22Rv1 (cell line): ENCODE results near the gene ARHGAP45.

Experiments
- ZFX ChIP-seq: fragments of 450-650 bp; IDR thresholded peaks from 2 replicates; pipeline ENCODE4 v1.6.1; 2017; ENCODE audit warnings: antibody characterized with exemption, borderline replicate concordance
- TF ChIP-seq, protein P1 (sequence below): fragments of 450-650 bp; IDR thresholded peaks from 2 replicates; pipeline ENCODE4 v1.5.1; 2017; ENCODE audit warnings: mild to moderate bottlenecking

DNA sequence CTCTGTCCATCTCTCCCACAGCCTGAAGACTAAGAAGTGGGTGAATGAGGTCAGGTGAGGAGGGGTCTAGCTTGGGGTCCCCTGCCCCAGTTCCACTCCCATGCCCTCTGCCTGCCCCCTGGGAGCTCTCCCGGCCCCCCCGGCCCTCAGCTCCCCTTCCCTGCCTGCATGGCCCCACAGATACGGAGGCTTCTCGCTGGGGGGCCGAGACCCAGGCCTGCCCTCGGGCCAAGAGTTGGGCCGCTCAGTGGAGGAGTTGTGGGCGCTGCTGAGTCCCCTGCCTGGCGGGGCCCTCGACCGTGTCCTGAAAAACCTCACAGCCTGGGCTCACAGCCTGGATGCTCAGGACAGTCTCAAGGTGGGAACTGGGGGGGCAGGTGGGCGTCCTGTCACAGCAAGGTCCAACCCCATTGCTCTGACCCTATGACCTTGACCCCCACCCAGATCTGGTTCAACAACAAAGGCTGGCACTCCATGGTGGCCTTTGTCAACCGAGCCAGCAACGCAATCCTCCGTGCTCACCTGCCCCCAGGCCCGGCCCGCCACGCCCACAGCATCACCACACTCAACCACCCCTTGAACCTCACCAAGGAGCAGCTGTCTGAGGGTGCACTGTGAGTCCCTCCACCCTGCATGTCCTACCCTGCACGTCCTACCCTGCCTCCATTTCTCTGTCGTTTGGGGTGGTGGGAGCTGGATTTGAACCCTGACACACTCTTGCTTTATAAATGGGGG, 10.9 kb upstream of the ARHGAP45 start:
- TF ChIP-seq, protein P1, sequence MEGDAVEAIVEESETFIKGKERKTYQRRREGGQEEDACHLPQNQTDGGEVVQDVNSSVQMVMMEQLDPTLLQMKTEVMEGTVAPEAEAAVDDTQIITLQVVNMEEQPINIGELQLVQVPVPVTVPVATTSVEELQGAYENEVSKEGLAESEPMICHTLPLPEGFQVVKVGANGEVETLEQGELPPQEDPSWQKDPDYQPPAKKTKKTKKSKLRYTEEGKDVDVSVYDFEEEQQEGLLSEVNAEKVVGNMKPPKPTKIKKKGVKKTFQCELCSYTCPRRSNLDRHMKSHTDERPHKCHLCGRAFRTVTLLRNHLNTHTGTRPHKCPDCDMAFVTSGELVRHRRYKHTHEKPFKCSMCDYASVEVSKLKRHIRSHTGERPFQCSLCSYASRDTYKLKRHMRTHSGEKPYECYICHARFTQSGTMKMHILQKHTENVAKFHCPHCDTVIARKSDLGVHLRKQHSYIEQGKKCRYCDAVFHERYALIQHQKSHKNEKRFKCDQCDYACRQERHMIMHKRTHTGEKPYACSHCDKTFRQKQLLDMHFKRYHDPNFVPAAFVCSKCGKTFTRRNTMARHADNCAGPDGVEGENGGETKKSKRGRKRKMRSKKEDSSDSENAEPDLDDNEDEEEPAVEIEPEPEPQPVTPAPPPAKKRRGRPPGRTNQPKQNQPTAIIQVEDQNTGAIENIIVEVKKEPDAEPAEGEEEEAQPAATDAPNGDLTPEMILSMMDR, result no peak
- no peak for TF ChIP-seq ZFX
